Pancreas (tissue), 10 donors: ENCODE data around the gene DNAJB11. TPM values are rescaled to one million over a fixed set of nuclear protein-coding genes. Genes with fewer than 3 reads are reported as not detected.

Experiments
- ATAC-seq, 4 donors: fragments of 200-7000 bp; cut with Tn5 transposase; one replicate each; pipeline versions ENCODE4 v1.8.0 to v1.9.1; 2020; ENCODE audit warnings: mild to moderate bottlenecking in 4 of 4, moderate library complexity in 4 of 4
- DNase-seq, 6 donors: peaks; one replicate each; pipeline ENCODE4 v3.0.0-alpha.2; 2020
- FAIRE-seq: peaks from 2 replicates; lab custom pipeline; 2012; peaks lifted over from hg19 to GRCh38; lab: Jason Lieb, UNC
- H3K27ac ChIP-seq, 4 donors: fragments of 200-600 bp; sonication (generic); 1 replicate in 3 of 4; 2 replicates in 1 of 4; pipeline versions ENCODE4 v1.5.0 to v1.8.0; 2020
- H3K27me3 ChIP-seq, 4 donors: fragments of 200-600 bp; one replicate each; pipeline ENCODE4 v1.8.0; 2021
- H3K36me3 ChIP-seq, 3 donors: fragments of 200-600 bp; sonication (generic) in 1 of 3; one replicate each; pipeline versions ENCODE4 v1.5.0 to v1.8.0; 2020 to 2021
- H3K4me1 ChIP-seq, 3 donors: fragments of 200-600 bp; one replicate each; pipeline ENCODE4 v1.8.0; 2021
- H3K4me3 ChIP-seq, 4 donors: fragments of 200-600 bp; sonication (generic) in 2 of 4; one replicate each; pipeline versions ENCODE4 v1.5.0 to v1.8.0; 2020 to 2021
- H3K9me3 ChIP-seq, 4 donors: fragments of 200-600 bp; one replicate each; pipeline ENCODE4 v1.8.0; 2021
- WGBS, 2 donors: extraction: QIAGEN DNeasy Blood & Tissue Kit; methylation state at CpG; one replicate each; pipeline ENCODE4 v1.1.7; 2013; 5-methylcytosine and 5-hydroxymethylcytosine counted together
- intact Hi-C, 3 donors: fragments of 100-400 bp; cut with DNase I; formaldehyde crosslinking; loops; one replicate each; pipeline versions ENCODE4 v1.11.1 to v1.14.2; 2022
- polyA plus RNA-seq, 2 donors: library from polyadenylated mRNA; stranded (reverse); fragments of 200-250 nt; gene quantifications; one replicate each; pipeline ENCODE4 v1.2.3, GENCODE V29; 2013
- total RNA-seq, 6 donors: library from RNA; stranded (reverse); fragmentation: NEBNext Ultra II Directional in 4 of 6; extraction: Animal tissue kit (Norgen Biotek cat#: 25700) in 4 of 6; gene quantifications; one replicate each; pipeline versions ENCODE4 v1.2.1 to v1.2.4, GENCODE V29; 2021 to 2023
- TF ChIP-seq, protein P1 (sequence below), 4 donors: fragments of 200-600 bp; sonication (generic) in 3 of 4; IDR thresholded peaks; one replicate each; pipeline versions ENCODE4 v1.5.0 to v1.8.0; 2021; ENCODE audit warnings: antibody characterized with exemption in 4 of 4
- donor health status: healthy with polysubstance abuse.
- donor health status: DM: no; HTN: no; CAD: no; lungs with moderate emphysema.
- donor health status: DM: no; HTN: no; CAD: no.
- donor health status: control.
- donor health status: control.
- donor health status: Bipolar disorder and iron deficiency.
- donor health status: DM: yes; HTN: yes; CAD: no.
- donor health status: DM: no; HTN: no; CAD: no.
- donor health status: DM: no; HTN: no; CAD: no.
- donor health status: DM: yes; HTN: yes; CAD: no.

DNAJB11 gene
- total and polyA plus RNA-seq, 8 donors = 21.9 to 52.6 (median 31.5) TPM

DNA sequence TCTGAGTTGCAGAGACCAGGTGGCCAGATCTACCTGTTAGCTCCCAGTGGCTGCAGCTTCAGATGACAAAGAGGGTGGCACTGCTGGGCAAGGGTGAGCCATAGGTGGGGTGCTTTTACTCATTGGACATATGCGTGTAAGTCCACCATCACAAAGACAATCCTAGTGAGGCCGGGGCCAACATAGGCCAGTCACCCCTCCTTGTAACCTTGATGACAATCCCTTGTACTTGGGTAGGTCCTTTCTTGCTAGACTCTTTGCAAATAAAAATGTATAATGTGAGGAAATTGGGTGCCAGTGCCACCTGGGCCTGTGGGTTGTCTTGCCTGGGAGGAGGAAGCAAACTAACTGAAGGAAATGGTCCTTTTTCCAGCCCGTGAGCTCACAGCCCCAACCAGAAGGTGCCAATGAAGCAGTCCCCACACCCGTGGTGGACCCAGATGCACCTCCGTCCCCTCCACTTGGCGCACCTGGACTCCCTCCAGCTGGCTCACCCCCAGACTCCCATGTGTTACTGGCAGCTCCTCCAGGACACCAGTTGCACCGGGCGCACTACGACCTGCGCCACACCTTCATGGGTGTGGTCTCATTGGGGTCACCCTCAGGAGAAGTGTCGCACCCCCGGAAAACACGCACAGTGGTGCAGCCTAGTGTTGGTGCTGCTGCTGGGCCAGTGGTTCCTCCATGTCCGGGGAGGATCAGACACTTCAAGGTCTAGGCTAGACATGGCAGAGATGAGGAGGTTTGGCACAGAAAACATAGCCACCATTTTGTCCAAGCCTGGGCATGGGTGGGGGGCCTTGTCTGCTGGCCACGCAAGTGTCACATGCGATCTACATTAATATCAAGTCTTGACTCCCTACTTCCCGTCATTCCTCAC is 49.9 kb downstream of the DNAJB11 start:
- Histone ChIP-seq H3K27ac (no peak overlapping the region), H3K27me3 (no peaks in the 10 kb centered on the region), H3K36me3 (no peaks in the 10 kb centered on the region), H3K9me3 (no peaks in the 10 kb centered on the region), H3K4me3 (no peak overlapping the region), H3K4me1 (peaks cover 0 to 4% (median 0%) of the 10 kb centered on the region in 3 donors)
- intact Hi-C loops = no loop called here
- no peak for FAIRE-seq
- TF ChIP-seq, protein P1, sequence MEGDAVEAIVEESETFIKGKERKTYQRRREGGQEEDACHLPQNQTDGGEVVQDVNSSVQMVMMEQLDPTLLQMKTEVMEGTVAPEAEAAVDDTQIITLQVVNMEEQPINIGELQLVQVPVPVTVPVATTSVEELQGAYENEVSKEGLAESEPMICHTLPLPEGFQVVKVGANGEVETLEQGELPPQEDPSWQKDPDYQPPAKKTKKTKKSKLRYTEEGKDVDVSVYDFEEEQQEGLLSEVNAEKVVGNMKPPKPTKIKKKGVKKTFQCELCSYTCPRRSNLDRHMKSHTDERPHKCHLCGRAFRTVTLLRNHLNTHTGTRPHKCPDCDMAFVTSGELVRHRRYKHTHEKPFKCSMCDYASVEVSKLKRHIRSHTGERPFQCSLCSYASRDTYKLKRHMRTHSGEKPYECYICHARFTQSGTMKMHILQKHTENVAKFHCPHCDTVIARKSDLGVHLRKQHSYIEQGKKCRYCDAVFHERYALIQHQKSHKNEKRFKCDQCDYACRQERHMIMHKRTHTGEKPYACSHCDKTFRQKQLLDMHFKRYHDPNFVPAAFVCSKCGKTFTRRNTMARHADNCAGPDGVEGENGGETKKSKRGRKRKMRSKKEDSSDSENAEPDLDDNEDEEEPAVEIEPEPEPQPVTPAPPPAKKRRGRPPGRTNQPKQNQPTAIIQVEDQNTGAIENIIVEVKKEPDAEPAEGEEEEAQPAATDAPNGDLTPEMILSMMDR (IDR thresholded peaks at IDR 0.05) = no peak
- no peak for DNase-seq
- no peak for ATAC-seq
- WGBS, 2 donors = 76 to 88% methylated on average over 17 of the region's 17 CpGs

DNA sequence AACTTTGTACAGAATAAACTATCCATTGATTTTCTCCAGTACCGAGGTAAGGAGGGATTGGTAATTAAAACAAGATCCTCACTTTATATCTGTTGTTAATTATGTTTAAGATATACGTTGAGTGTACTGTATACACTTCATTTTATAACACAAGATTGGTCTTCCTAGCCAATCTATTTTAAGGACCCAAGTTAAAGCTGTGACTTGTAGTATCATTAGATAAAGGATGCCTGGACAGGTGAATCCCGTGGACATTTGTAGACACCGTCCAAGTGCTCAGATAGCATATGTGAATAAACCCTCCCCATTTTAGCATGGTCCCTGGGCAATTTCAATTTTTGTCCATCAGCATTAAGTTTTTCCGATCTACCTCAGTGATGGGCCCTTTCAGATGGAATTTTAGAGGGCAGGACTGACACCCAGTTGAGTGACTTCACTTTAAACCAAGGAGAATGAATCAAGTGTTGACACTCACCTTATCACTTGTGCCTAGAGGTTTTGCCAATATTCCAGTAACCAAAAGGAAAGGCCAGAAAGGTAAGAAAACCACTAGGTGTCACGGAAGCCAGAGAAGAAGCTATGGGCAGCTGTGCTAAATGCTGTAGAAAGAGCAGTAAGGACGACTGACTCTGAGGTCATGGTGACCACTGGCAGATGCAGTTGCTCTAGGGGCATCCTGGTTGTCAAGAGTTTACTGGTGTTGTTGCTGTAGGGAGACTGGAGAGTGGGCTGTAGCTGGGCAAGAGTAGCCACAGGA is 51.6 kb downstream of the DNAJB11 start:
- no peak for FAIRE-seq
- no peak for DNase-seq
- Histone ChIP-seq H3K36me3 (no peaks in the 10 kb centered on the region), H3K4me1 (peaks cover 0 to 4% (median 0%) of the 10 kb centered on the region in 3 donors), H3K27me3 (no peaks in the 10 kb centered on the region), H3K9me3 (no peaks in the 10 kb centered on the region), H3K4me3 (no peak overlapping the region), H3K27ac (no peak overlapping the region)
- TF ChIP-seq, protein P1 (IDR thresholded peaks at IDR 0.05) = no peak
- 71 to 80% methylated on average over 7 of the region's 7 CpGs for WGBS, 2 donors
- no peak for ATAC-seq
- intact Hi-C loops = no loop called here

- intact Hi-C loops = no loop called here
- Histone ChIP-seq H3K9me3 (no peaks in the 10 kb centered on the region), H3K4me1 (no peaks in the 10 kb centered on the region), H3K27me3 (no peaks in the 10 kb centered on the region), H3K4me3 (no peak overlapping the region), H3K27ac (no peak overlapping the region), H3K36me3 (no peaks in the 10 kb centered on the region)
- ATAC-seq (no peak), DNase-seq (no peak), FAIRE-seq (no peak)
- WGBS, 2 donors = 29 to 51% methylated on average over 2 of the region's 2 CpGs
- TF ChIP-seq, protein P1 (IDR thresholded peaks at IDR 0.05) = no peak
These were observed 52.3 kb downstream of the DNAJB11 start for GRCh38 chr3:186622651-186623310.

DNA sequence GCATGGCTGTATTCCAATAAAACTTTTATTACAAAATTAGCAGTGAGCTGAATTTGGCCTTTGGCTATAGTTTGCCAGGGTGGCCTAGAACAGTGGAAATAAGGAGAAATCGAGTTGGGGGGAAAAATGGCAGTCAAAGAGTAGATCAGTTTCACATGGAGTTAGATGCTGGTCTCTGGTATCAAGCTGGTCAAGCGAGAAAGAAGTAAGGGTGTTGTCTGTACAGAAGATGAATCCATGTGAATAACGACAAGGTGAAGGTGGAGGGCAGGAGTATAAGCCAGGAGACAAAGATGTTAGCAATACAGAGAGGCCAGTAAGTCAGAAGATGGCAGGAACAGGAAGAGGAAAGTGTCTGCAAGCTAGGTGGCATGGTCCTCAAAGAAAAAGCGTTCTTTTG is 54.1 kb downstream of the DNAJB11 start:
- 64 to 77% methylated on average over 4 of the region's 4 CpGs for WGBS, 2 donors
- ATAC-seq (no peak), DNase-seq (no peak), FAIRE-seq (no peak)
- no peak overlapping the region for H3K4me3 ChIP-seq
- H3K27me3 ChIP-seq = no peaks in the 10 kb centered on the region
- TF ChIP-seq, protein P1 (IDR thresholded peaks at IDR 0.05) = no peak
- no peaks in the 10 kb centered on the region for H3K4me1 ChIP-seq
- no peaks in the 10 kb centered on the region for H3K9me3 ChIP-seq
- intact Hi-C loops = no loop called here
- H3K27ac ChIP-seq = no peak overlapping the region
- no peaks in the 10 kb centered on the region for H3K36me3 ChIP-seq
